Mesothelial cell of epicardium (in vitro differentiated cells): Measurements from ENCODE around the gene PHF3. TPM values are rescaled to one million over a fixed set of nuclear protein-coding genes. Genes with fewer than 3 reads are reported as not detected.

ENCODE experiments used
- DNase-seq, 2 experiments: peaks; one replicate each; pipeline ENCODE4 v3.0.0; 2021; ENCODE audit warnings: low spot score in 2 of 2; ENCODE audit not compliant: unreplicated experiment in 2 of 2
- H3K27ac Mint-ChIP-seq: 2 replicates; pipeline ENCODE4 v1.8.0; 2021; ENCODE audit warnings: mixed read lengths
- H3K27me3 Mint-ChIP-seq: 2 replicates; pipeline ENCODE4 v1.8.0; 2021; ENCODE audit warnings: low read depth, mixed read lengths
- H3K36me3 Mint-ChIP-seq: 2 replicates; pipeline ENCODE4 v1.8.0; 2021; ENCODE audit warnings: mixed read lengths
- H3K4me1 Mint-ChIP-seq: 2 replicates; pipeline ENCODE4 v1.8.0; 2021; ENCODE audit warnings: mixed read lengths
- H3K4me3 Mint-ChIP-seq: 2 replicates; pipeline ENCODE4 v1.8.0; 2021; ENCODE audit warnings: mild to moderate bottlenecking, moderate library complexity, mixed read lengths
- H3K9me3 Mint-ChIP-seq: 2 replicates; pipeline ENCODE4 v1.8.0; 2021; ENCODE audit warnings: mixed read lengths
- total RNA-seq: library from RNA; stranded (reverse); gene quantifications from 3 replicates; pipeline ENCODE4 v1.2.1, GENCODE V29; 2021
- TF ChIP-seq, protein P1 (sequence below): fragments of 200-600 bp; sonication (generic); IDR thresholded peaks from one replicate; pipeline ENCODE4 v1.5.0; 2021; ENCODE audit warnings: antibody characterized with exemption; ENCODE audit not compliant: unreplicated experiment

The PHF3 gene, protein sequence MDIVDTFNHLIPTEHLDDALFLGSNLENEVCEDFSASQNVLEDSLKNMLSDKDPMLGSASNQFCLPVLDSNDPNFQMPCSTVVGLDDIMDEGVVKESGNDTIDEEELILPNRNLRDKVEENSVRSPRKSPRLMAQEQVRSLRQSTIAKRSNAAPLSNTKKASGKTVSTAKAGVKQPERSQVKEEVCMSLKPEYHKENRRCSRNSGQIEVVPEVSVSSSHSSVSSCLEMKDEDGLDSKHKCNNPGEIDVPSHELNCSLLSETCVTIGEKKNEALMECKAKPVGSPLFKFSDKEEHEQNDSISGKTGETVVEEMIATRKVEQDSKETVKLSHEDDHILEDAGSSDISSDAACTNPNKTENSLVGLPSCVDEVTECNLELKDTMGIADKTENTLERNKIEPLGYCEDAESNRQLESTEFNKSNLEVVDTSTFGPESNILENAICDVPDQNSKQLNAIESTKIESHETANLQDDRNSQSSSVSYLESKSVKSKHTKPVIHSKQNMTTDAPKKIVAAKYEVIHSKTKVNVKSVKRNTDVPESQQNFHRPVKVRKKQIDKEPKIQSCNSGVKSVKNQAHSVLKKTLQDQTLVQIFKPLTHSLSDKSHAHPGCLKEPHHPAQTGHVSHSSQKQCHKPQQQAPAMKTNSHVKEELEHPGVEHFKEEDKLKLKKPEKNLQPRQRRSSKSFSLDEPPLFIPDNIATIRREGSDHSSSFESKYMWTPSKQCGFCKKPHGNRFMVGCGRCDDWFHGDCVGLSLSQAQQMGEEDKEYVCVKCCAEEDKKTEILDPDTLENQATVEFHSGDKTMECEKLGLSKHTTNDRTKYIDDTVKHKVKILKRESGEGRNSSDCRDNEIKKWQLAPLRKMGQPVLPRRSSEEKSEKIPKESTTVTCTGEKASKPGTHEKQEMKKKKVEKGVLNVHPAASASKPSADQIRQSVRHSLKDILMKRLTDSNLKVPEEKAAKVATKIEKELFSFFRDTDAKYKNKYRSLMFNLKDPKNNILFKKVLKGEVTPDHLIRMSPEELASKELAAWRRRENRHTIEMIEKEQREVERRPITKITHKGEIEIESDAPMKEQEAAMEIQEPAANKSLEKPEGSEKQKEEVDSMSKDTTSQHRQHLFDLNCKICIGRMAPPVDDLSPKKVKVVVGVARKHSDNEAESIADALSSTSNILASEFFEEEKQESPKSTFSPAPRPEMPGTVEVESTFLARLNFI (N-terminal part only)
- 64.8 to 69.5 TPM (median 67.1 TPM) in 3 replicates for total RNA-seq

DNA sequence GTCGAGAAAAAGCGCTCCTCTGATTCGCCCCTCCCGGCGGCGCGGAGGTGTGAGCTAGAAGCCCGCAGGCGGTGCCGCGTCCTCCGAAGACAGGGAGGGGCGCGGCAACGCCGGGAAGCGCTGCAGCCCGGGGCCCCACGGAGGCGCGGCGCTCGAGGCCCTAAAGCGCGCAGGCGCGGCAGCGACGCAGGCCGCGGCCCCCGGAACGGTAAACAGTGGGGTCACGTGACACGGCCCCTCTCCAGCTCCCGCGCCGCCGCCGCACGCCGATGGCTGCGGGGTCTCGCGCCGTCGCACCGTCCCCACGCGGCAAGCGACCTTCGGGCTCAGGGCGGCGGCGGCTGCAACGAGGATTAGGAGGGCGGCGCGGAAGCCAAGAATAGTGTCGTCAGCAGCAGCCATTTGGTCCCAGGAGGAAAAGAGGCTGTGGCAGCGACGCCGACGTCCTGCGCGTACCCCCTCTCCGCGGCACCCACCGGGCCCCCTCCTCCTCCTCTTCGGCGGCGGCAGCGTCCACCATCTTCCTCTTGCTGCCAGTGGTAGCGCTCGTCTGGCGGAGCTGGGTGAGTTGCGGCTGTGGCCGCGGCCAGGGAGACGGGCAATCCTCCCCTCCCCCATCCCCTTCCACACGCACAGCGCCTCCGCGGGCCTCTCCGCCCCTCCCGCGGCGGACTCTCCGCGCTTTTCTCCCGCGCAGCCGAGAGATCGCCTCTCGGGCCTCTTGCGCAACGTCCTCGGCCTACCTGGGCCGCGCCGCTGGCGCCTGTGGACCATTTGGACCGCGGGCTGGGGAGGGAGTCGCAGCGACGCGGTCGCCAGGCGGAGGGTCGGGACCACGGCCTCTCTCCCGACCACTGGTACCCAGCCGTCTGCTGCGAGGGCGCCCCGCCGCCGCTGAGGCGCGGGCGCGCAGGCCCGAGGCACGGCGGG is at the start of gene PHF3:
PHF3 (plus strand) TSS at position 215 of the 930 bp plus-strand sequence. CDS start 10,750 bp downstream, outside the sequence.
- H3K4me3 Mint-ChIP-seq: peak within 1 kb of the TSS; percentile 95
- TF ChIP-seq, protein P1, sequence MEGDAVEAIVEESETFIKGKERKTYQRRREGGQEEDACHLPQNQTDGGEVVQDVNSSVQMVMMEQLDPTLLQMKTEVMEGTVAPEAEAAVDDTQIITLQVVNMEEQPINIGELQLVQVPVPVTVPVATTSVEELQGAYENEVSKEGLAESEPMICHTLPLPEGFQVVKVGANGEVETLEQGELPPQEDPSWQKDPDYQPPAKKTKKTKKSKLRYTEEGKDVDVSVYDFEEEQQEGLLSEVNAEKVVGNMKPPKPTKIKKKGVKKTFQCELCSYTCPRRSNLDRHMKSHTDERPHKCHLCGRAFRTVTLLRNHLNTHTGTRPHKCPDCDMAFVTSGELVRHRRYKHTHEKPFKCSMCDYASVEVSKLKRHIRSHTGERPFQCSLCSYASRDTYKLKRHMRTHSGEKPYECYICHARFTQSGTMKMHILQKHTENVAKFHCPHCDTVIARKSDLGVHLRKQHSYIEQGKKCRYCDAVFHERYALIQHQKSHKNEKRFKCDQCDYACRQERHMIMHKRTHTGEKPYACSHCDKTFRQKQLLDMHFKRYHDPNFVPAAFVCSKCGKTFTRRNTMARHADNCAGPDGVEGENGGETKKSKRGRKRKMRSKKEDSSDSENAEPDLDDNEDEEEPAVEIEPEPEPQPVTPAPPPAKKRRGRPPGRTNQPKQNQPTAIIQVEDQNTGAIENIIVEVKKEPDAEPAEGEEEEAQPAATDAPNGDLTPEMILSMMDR: no peak
- peaks cover 3% of the 10 kb centered on the region for H3K27me3 Mint-ChIP-seq
- peak; percentile 87 to 92 for DNase-seq
- H3K4me1 Mint-ChIP-seq: peaks cover 40% of the 10 kb centered on the region
- no peaks in the 10 kb centered on the region for H3K9me3 Mint-ChIP-seq
- no peaks in the 10 kb centered on the region for H3K36me3 Mint-ChIP-seq
- H3K27ac Mint-ChIP-seq: peak within 1 kb of the TSS; percentile 97

DNA sequence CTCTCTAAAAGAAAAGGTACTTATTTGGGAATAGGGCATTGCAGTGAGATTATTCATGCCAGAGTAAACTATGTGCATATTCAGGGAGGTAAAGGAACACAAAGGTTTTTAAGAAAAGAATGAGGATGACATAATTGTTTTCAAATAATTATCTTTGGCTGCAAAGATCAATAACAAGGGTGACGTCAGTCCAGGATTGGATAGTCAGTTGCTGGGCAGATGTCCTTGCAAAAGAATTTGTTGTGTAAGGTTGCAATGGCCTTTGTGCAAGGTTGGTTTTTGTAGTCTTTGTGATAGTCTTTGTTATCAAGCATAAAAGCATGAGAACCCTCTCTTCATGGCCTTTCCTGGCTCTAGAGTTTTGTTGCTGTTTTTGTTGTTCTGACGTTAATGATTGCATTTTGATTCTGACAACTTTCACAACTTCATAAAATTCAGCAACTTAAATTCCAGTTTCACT is 45.6 kb upstream of the PHF3 start:
- Mint-ChIP-seq H3K27me3 (no peaks in the 10 kb centered on the region), H3K27ac (no peak overlapping the region), H3K4me1 (no peaks in the 10 kb centered on the region), H3K4me3 (no peak overlapping the region), H3K9me3 (no peaks in the 10 kb centered on the region), H3K36me3 (no peaks in the 10 kb centered on the region)
- no peak for DNase-seq
- TF ChIP-seq, protein P1: no peak

DNA sequence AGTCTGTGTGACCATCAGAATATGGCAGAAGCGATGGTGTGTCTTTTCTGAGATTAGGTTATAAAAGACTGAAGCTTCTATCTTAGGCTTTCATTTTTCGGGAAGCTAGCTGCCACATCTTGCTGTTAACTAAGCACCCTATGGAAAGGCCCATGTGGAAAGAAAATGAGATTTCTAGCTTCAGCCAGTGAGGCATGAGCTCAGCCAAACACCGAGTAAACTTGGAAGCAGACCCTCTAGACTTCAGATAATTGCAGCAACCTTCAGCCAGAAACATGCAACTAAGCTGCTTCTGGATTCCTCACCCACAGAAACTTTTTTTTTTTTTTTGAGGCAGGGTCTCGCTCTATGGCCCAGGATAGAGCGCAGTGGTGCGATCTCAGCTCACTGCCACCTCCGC is 42.7 kb upstream of the PHF3 start:
- TF ChIP-seq, protein P1: no peak
- Mint-ChIP-seq H3K4me3 (no peak overlapping the region), H3K27me3 (no peaks in the 10 kb centered on the region), H3K36me3 (no peaks in the 10 kb centered on the region), H3K9me3 (no peaks in the 10 kb centered on the region), H3K4me1 (peaks cover 4% of the 10 kb centered on the region), H3K27ac (no peak overlapping the region)
- DNase-seq: no peak

DNA sequence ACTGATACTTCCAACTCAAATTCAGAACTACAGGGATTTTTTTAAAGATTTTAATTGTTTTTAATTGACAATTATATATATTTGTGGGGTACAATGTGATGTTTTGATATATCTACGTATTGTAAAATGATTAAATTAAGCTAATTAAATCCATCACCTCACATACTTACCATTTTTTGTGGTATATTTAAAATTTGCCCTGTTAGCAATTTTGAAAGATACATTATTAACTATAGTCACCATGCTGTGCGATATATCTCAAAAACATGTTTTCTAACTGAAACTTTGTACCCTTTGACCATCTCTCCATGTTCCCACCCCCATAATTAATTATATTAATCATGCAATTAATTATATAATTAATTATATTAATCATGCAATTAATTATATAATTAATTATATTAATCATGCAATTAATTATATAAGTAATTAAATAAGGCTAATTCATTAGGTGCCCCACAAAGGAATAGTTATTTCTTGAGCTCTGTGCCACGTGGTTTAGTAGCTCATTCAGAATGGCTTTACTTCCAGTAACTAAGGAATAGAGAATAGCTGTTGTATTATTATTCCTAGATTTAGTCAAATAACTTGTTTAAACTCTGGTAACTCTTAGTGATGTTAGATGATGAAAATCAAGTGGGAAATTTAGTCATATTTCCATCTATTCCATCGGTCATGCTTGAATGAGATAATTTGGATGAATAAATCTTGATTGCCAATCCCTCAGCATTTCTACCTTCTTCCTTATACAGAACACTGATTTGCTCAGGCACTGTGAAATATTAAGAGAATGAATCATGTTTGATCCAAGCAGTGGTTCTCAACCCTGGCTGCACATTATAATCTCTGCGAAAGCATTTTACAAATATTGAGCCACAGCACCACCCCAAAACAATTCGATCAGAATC is 38.2 kb upstream of the PHF3 start:
- Mint-ChIP-seq H3K27ac (no peak overlapping the region), H3K36me3 (no peaks in the 10 kb centered on the region), H3K4me3 (peak overlapping the region; percentile 92), H3K4me1 (peaks cover 4% of the 10 kb centered on the region), H3K9me3 (no peaks in the 10 kb centered on the region), H3K27me3 (no peaks in the 10 kb centered on the region)
- DNase-seq: no peak
- TF ChIP-seq, protein P1: no peak
